LNCaP clone FGC (cell line): ENCODE data around the gene ANO8.

Experiments
- DNase-seq: peaks from one replicate; pipeline ENCODE4 v3.0.0-alpha.2; 2011; ENCODE audit warnings: low read depth
- H3K4me3 ChIP-seq: 2 replicates; pipeline ENCODE4 v1.5.1; 2011; ENCODE audit warnings: mild to moderate bottlenecking, low read depth, low read length, control low read depth
- TF ChIP-seq, protein P1 (sequence below): IDR thresholded peaks from 2 replicates; pipeline ENCODE4 v1.5.1; 2012; ENCODE audit warnings: mild to moderate bottlenecking; ENCODE audit not compliant: control insufficient read depth, insufficient read depth; ENCODE audit errors: extremely low read depth

Gene ANO8

DNA sequence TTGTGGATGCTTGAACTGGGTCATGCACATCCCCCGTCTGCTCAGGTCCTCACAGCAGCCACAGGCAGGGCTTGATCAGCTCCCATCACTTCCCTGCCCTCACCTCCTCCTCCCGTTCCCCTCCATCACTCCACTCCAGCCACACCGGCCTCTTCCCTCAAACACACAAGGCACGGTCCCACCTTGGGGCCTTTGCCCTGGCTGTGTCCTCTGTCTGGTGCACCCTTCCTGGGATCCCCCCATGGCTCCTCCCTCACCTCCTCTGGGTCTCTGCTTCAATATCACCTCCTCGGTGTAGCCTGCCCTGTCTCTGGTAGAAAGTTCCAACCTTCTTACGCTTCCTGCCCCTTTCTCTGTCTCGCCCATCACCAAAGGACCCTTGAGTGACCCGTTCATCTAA is 18.7 kb upstream of the ANO8 start:
- DNase-seq: no peak

DNA sequence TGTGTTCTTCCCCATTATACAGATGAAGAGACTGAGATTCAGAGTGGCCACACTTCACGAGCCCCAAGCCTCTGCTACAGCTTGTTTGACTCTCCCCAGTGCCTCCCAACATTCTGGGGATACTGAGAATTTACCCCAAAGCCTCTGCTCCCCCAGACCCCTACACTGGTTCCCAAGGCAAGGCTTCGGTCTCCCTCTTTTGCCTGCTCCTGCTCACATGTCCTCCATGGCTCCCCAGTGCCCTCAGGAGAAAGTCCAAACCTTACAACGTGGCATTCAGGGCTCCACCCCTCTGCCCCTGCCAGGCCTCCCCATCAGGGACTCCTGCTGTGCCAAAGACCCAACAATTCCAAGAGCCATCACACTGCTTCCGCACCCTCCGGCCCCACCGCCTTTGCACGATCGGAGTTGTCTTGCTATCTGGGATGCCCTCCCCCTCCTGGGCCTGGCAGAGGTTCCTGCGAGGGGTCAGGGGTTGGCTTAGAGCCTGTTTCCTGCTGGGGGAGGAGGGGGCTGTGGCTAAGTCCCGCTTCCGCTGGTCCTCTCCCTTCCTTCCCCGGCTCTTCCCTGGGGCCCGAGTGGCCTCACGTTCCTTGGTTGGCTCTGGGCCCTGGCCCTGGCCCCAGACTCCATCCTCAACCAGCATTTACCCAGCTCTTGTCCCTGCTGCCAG is 18.1 kb upstream of the ANO8 start:
- TF ChIP-seq, protein P1, sequence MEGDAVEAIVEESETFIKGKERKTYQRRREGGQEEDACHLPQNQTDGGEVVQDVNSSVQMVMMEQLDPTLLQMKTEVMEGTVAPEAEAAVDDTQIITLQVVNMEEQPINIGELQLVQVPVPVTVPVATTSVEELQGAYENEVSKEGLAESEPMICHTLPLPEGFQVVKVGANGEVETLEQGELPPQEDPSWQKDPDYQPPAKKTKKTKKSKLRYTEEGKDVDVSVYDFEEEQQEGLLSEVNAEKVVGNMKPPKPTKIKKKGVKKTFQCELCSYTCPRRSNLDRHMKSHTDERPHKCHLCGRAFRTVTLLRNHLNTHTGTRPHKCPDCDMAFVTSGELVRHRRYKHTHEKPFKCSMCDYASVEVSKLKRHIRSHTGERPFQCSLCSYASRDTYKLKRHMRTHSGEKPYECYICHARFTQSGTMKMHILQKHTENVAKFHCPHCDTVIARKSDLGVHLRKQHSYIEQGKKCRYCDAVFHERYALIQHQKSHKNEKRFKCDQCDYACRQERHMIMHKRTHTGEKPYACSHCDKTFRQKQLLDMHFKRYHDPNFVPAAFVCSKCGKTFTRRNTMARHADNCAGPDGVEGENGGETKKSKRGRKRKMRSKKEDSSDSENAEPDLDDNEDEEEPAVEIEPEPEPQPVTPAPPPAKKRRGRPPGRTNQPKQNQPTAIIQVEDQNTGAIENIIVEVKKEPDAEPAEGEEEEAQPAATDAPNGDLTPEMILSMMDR: no peak
- DNase-seq: no peak
- no peak overlapping the region for H3K4me3 ChIP-seq

More for the DNA sequence above, 18.7 kb upstream of the ANO8 start:
- TF ChIP-seq, protein P1: no peak
- no peak overlapping the region for H3K4me3 ChIP-seq

DNA sequence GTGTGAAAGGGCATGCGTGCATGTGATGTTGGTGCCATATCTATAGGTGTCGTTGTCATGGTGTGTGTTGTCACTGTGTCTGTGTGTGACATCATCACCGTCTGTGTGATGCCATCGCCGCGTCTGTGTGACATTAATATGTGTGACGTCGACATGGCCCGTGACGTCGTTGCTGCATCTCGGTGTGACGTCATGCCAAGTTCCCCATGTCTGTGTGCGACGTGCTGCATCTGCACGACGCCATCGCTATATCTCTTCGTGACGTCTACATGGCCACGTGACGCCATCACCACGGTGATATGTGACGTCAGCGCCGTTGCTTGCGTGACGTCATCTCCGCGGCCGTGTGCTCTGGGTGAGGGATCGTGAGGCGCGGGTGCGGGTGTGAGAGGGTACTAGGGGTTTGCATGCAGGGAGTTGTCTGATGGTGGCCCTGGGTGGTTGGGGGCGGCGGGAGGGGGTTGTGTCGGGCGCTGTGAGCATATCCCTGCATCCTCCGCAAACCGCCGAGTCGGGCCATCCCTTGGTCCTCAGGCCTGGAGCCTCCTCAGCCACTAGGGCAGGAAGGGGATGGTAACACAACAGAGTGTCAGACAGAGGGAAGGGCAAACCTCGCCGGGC is 17.3 kb upstream of the ANO8 start:
- TF ChIP-seq, protein P1: no peak
- no peak overlapping the region for H3K4me3 ChIP-seq

DNA sequence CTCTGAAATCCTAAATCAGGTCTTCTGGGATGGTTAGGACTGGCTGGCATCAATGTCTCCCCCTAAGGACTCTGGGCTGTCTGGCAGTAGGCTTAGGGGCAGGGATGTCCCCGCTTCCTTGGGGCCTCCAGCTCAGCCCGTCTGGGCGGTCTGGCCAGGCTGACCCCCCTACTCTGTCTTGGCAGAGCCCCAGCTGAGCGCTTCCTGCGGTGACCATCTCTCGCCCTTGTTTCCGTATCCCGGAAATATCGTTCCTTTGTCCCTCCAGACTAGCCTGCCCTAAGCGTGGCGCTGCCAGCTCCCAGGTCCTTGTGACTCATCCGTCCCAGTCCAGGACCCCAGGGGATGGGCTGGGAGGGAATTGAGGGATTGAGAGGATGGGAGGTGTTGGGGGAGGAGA is 14.0 kb upstream of the ANO8 start:
- TF ChIP-seq, protein P1: no peak
- no peak for DNase-seq
- no peak overlapping the region for H3K4me3 ChIP-seq

More for the DNA sequence above, 17.3 kb upstream of the ANO8 start:
- DNase-seq: no peak

- TF ChIP-seq, protein P1: no peak
- DNase-seq: no peak
- H3K4me3 ChIP-seq: no peak overlapping the region
Measured at GRCh38 chr19:17347877-17348276, 13.2 kb upstream of the ANO8 start.

- no peak overlapping the region for H3K4me3 ChIP-seq
- TF ChIP-seq, protein P1: no peak
- DNase-seq: no peak
Measured at GRCh38 chr19:17347361-17347760, 12.7 kb upstream of the ANO8 start.
